Embryonic facial prominence (tissue), 1 donor: ENCODE data around the gene SPSB1.

Source experiments
- DNase-seq: peaks from one replicate; pipeline ENCODE4 v3.0.0-alpha.2; 2016; ENCODE audit errors: extremely low spot score

The SPSB1 gene

DNA sequence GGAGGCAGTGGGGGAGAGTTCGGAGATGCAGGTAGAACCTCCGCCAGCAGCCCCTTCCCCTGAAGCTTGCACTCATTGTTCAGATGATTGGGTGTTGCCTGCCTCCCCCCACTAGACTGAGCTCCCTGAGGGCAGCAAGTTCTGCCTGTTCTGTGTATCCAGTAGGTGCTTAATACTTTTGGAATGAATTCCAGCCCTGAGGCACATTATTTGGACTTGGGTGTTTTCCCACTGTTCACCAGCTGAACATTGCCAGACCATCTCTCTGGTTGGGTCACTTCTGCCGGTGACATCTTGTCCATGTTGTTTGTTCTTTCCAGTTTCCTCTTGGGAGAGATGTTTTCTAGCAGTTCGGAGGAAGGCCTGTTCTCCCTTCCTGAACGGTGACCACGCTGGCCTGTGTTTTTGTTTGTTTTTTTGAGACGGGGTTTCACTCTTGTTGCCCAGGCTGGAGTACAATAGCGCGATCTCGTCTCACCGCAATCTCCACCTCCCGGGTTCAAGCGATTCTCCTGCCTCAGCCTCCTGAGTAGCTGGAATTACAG is 48.7 kb downstream of the SPSB1 start:
- DNase-seq, result no peak

DNA sequence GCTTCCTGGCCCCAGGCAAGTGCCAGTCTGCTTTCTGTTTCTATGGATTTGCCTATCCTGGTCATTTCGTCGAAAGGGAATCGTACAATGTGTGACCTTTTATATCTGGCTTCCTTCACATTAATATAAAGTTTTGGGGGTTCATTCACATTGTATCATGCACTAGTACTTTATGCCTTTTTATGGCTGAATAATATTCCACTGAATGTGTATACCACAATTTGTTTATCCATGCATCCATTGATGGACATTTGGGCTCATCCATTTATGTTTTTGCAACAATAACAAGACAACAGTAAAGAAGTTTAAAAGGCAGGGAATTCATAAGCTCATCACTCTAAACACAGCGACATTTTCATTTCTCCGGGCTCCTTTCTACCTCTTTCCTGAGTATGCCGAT is 50.6 kb downstream of the SPSB1 start:
- no peak for DNase-seq

DNA sequence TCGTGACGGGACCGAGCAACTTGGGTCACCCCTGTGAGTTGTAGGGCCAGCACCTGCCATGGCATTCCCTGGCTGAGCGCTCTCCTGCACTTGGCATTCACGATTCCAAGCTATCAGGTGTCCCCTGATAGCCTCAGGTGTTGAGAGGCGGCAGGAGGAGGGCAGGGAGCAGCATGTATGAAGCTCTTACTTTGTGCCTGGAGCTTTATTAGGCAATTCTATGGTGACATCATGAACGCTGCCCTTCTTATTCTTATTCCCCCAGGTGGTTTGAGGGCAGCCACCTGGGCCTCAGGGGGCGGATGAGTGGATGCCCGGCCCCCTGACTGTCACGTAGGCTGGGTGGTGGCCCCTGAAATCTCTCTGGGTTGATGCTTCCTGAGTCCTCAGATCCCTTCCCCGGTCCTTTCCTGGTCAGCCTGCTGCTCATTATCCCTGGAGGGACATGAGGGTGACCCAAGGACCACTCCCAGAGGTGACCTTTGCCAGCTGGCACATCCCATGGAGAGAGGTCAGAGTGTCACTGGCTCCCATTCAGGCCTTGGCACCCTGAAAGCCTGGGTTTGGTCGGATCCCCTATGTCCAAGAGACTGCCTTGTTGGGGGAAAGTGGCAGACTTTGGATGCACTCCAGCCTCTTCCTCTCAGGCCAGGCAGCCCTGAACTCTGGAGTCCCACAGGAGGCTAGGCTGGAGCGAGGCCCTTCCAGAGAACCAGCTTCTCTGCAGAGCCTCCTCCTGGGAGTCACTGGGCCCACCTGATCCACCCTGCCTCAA is 51.9 kb downstream of the SPSB1 start:
- no peak for DNase-seq

DNA sequence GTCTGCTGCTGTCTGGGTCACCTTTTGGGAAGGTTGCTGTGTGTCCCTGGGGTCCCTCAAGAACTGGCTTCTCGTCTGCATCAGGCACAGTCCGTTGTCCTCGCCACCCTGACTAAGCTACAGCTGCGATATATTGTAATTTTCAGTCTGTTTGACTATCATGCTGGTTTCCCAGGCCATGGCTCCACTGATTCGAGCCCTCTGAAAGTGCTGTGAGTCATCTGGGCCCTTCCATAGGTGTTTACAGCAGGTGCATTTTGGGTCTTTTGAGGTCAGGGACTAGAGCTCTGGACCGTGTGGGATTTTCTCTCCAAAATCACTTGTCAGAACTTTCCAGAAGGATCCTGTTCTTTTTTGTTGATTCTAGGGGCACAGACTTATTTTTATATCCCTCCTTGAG is 52.8 kb downstream of the SPSB1 start:
- no peak for DNase-seq

DNA sequence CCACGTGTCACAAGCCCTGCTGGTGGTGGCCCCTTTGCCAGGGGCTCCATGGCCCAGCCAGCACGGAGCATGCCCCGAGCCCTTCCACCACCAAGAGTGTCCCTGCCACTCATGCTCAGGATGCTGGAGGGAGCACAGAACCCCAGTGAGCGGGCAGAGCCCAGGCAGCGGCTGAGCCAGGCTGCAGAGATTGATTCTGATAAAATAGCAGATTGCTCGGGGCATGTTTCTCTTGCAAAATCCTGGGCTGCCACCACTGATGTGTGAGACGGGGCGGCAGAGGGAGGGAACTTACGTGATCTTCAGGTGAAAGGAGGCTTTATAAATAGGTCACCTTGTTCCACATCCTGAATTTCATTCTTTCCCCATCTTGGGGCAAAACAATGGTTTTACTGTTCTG is 53.2 kb downstream of the SPSB1 start:
- DNase-seq, result no peak

DNA sequence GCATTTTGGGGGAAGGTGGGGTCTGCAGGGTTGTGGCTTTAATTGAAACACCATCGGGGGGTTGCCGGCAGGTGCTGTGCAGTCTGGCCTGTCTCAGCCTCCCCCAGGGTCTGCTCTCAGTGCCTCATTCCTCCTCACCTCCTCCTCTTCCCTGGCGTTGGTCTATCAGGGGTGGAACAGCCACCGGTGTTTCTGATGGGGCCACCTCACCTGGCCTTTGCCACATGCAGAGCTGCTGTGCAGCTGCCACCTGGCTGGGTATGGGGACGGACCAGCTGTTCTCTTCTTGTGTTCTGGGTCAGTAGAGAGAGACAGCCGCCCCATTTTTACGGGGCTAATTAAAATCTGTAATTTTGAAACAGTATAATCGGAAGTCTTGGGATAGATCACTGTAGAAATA is 53.9 kb downstream of the SPSB1 start:
- DNase-seq, result no peak

DNA sequence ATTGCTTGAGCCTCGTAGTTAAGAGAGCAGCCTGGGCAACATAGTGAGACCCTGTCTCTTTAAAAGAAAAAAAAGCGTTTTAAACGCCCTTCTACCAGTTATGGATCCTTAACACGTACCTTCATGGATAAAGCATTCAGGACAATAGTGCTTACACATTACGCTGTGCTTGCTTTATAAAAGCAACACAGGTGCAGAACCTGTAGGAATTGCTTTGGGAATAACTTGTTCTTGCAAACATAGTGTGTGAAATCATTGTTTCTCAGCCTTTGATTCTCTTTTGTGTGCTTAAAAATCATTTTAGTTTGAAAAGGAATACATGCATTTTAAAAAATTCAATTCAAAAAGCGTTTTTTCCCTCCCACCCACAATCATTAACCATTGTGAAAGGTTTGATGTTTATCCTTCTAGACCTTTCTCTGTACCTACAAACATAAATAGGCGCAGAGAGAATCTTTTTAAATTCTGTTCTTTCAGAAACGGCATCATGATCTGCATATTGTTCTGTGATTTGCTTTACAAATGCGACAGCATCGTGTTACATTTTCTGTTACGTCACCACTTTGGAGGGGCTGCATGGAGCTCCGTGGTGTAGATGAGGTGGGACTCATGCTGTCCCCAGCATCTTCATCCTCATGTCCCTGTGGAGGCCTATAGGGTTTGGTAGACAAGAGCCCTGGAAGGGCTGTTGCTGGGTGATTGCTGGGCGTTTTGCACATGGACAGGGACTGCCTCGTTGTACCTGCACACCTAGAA is 54.6 kb downstream of the SPSB1 start:
- DNase-seq, result no peak

DNA sequence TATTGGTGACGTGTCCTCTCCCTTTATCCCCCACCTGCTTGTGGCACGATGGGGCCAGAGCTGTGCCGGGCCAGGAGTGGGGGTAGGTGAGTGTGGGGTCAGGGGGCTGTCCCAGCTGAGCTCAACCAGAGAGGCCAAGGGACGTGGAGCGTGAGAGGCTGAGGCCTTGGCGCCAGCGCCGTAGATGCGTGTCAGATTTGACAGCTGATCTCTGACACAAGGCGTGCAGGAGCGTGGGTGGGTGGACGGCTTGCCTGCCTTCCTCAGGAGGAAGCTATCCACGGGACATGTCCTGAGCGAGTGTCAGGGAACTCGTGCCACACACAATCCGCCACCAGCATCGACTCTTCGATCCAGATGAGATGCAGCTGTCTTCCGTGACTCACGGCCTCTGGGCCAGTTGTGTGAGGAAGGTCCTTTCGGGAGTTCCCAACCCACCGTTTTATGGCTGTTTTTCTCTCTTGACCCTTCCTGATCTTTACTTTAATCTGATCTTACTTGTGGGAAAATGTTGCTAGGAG is 56.7 kb downstream of the SPSB1 start:
- DNase-seq, result no peak

DNA sequence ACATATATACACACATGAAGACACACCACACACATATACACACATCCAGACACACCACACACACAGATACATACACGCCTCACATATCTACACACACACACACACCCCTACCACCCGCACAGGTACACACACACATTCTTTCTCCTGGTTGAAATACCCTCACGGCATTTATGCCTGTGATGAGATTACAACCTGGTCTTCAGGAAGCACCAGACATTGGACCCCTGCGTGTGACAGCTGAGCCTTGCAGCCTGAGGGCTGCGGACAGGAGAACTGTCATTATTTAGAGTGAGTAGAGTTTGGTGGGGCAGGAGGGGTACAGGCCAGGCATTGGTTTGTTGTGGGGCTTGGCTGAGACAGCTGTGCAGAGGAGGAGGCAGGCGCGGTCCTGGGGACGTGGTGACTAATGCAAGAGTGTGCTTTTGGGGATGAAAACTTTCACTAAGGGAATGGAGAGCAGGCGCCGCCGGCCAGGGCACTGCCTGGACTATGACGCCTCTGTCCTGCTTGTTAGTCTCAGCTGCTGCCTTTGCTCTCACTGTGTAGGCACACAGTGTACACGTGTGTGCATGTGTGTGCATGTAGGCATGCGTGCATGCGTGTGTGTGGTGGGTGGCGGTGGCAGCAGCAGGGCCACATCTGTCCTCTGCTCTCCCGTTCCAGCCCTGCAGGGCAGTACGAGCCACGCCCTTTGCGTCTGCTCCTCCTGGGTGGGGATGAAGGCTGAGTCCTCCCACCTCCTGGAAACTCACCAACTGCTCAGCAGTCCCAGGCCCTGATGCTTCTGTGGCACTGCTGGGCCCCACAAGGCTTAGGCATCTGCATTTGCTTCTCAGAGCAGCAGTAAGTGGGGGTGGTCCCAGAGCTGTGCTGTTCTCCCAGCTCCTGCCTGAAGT is 57.6 kb downstream of the SPSB1 start:
- no peak for DNase-seq

DNA sequence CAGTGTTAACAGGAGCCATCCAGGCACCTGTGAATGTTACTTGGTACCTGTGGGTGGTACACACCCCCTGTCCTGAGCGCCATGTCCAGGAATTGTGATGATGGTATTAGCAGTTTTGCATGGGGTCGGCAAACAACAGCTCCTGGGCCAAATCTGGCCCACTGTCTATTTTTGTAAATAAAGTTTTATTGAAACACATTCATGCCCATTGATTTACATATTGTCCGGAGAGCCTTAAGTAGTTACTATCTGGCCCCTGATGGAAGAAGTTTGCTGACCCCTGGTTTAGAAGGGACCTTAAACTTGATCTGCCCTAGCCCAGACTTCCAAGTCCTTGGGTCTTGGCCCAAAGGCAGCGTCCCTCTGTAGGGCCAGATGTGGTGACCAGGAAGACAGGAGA is 58.3 kb downstream of the SPSB1 start:
- no peak for DNase-seq

DNA sequence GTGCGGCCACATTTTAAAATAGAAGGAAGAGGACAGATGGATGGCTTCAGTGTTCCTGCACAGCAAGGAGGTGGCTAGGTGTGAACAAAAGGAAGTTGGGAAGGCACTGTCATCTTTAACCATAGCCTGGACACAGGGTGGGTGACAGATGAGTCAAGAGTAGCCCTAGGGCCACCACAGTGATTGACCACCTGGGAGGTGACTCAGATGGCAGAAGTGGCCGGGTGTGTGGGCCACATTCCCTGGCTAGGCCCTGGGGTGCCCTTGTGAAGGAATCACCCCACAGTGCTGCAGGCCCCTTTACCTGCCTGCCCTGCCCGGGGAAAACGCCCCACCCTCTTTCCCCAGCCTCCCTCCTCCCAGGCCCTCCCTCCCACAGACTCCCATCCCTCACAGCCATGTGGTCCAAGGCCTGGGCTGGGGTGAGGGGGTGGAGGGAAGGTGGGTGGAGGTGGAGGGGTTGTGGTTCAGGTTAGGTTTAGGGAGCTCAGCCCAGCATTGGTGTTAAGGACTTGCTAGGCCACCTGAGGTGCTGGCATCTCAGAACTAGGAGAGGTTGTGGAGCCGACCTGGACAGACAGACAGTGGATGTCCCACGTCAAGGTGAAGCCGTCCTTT is 59.1 kb downstream of the SPSB1 start:
- DNase-seq, result no peak

DNA sequence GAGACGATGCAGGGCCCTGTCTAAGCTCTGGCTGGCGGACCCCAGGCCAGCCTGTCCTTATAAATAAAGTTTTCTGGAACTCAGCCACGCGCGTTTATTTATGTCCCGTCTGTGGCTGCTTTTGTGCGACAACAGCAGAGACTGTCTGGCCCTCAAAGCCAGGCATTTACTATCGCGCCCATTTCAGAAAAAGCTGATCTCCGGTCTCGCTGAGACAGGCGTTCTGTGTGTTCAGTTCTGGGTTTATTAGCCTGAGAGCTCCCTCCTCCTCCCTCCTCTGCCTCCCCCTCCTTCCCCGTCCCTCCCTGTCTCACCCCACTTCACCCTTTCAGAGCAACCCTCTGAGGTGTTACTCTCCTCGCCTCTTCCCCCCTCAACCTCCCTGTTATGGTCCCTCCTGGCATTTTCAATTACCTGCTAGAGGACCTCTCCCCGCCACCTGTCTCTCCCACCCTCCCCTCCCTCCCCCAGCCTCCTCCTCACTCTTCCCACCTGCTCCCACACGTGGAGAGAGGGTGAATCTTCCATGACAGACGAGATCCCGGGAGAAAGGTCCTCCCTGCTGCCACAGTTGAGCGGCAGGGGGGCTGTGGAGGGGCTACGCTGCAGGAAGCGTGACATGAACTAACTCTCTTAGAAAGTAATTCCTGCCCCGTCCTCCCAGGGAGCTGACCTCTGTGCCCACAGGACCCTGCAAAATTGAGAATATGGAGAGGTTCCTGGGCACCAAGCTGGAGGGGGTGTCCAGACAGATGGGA is 59.9 kb downstream of the SPSB1 start:
- no peak for DNase-seq

DNA sequence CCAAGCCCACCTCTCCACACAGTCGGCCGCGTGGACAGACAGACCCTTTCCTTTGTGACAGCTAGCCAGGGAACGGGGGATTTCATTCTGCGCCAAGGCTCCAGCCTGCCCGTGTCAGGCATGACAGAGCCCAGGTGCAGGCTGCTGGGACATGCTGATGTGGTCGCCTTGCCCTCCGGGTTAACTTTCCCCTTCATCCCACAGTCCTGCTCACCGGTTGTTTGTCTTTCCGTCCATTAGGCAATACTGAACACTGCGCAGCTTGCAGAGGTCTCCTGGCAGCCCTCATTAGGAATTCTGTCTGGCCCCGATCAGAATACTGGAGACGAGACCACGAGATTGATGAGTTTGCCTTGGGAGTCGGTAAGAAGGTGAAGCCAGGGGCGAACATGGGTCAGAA is 62.8 kb downstream of the SPSB1 start:
- DNase-seq, result no peak

DNA sequence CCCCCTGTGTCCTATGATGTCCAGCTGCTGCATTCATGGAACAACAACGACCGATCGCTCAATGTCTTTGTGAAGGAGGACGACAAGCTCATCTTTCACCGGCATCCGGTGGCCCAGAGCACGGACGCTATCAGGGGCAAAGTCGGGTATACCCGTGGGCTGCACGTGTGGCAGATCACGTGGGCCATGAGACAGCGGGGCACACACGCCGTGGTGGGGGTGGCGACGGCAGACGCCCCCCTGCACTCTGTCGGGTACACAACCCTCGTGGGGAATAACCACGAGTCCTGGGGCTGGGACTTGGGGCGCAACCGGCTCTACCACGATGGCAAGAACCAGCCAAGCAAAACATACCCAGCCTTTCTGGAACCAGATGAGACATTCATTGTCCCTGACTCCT is 63.3 kb downstream of the SPSB1 start:
- DNase-seq, result no peak

DNA sequence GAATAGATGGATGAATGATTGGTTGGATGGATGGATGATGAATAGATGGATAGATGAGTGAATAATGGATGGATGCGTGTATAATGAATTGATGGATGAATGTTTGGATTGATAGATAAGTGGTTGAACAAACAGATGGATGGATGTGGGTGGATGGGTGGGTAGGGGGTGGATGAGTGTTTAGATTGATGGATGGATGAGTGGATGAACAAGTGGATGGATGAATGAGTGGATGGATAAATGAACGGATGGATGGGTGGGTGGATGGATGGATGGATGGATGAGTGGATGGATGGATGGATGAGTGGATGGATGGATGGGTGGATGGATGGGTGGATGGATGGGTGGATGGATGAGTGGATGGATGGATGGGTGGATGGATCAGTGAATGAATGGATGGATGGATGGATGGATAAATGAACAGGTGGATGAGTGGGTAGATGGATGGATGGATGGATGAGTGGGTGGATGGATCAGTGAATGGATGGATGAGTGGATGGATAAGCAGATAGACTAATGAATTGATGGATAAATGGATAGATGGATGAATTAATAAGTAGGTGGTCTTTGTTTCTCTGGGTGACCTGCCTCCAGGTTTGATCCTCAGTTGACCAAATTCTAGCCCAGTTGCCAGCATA is 64.3 kb downstream of the SPSB1 start:
- DNase-seq, result no peak

DNA sequence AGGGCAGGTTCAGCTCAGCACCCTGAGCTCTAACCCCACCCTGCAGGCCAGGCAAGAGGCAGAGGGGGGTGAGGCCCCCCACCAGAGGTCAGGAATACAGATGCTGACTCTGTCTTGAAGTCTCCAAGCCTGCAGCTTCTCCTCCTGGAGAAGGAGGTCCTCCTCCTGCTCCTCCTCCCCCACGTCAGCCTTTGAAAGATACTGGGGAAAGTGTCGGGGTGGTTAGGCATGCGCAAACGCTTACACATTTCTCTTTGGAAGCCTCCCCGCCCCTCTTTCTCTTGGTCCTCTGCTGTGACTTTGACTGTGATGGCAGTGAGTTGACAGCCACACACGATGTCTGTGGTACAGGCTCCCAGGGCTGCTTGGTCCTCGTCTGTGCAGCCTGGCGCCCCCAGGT is 65.3 kb downstream of the SPSB1 start:
- DNase-seq, result no peak

DNA sequence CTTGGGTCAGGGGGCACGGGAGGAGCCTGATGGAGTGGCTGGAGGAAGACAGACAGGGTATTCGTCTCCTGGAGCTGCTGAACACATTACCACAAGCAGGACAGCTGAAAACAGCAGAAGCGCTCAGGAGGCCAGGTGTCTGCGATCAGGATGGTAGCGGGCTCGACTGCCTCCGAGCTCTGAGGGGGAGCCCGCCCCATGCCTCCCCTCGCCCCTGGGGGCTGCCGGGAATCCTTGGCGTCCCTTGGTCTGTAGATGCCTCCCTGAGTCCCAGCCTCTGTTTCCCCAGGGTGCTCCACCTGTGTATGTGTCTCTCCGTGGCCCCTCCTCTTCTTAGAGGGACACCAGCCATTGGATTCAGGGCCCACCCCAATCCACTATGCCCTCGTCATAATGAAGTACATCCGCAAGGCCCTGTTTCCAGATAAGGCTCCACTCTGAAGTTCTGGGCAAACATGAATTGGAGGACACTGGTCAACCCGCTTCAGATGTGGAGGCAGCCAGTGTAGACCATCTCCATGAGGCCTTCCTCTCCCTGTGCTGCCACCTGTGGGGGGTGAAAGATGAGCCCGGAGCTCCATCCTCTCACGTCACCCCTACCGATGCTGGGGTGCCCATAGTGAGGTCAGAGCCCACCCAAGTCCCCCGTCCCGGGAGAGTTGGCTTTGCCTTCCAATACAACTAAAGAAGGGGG is 67.8 kb downstream of the SPSB1 start:
- DNase-seq, result no peak

DNA sequence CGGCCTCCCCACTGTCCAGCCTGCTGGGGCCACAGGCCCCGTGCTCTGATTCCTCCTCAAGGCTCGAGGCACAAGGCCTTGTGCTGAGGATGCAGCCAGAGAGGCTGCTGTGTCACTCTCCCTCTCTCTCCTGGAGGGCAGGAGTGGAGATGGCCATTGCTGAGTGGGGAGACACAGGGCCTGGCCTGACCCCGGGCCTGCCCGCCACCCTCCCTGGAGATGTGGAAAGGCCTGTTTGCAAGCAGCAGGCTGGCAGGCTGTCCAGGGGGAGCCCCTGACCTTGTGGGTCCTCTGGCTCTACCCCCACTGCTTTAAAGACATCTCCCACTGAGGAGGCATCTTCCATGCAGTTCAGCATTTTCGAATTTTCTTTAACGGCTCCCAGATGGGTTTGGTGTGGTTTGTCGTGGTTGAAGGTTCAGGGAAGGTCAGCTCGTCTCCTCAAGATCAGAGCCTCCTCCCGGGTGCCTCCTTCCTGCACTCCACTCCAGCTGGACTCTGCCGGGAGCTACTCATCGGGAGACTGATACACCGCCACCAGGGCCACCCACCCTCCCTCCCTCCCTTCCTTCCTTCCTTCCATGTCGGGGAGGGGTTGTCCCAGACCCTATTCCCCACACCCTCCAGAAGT is 69.1 kb downstream of the SPSB1 start:
- no peak for DNase-seq

DNA sequence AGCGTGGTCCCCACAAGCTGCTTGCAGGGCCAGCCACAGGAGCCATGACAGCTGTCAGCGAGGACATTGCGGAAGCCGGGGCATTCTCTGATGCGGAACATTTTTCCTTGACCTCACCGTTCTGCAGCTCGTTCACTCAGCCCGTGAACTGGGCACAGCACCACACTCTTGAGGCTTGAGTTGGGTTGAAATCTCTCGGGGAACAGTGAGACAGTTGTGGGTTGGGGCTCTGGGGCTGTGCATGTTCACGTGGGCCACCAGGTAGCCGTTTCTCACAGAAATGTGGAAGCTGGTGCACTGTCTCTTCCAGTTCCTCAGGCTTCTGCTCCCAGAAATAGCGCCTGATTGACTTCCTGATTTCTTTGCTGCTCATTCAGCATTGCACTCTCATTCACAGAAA is 69.8 kb downstream of the SPSB1 start:
- DNase-seq, result no peak
